Natural killer cell (primary cell): Measurements from ENCODE around the gene PRDM16. TPM values are rescaled to one million over a fixed set of nuclear protein-coding genes. Genes with fewer than 3 reads are reported as not detected.

Experiments
- ATAC-seq, 3 donors: fragments of 150-1000 bp in 2 of 3; fragments of 200-7000 bp in 1 of 3; cut with Tn5 transposase; 1 replicate in 1 of 3; 2 replicates in 2 of 3; pipeline ENCODE4 v1.10.0; 2021; ENCODE audit warnings: mild to moderate bottlenecking in 2 of 3, moderate library complexity in 2 of 3
- DNase-seq, 2 donors: peaks; one replicate each; pipeline versions ENCODE4 v3.0.0 to v3.0.0-alpha.2; 2013 to 2021; ENCODE audit warnings: mixed read lengths in 1 of 2
- H3K27ac ChIP-seq: one replicate; pipeline ENCODE4 v1.5.1; 2013; ENCODE audit warnings: mild to moderate bottlenecking, low read length
- H3K27me3 ChIP-seq: one replicate; pipeline ENCODE4 v1.6.1; 2013; ENCODE audit warnings: low read length; ENCODE audit not compliant: control insufficient read depth, insufficient read depth
- H3K36me3 ChIP-seq: one replicate; pipeline ENCODE4 v1.6.1; 2013; ENCODE audit warnings: low read length; ENCODE audit not compliant: control insufficient read depth, insufficient read depth
- H3K4me1 ChIP-seq: one replicate; pipeline ENCODE4 v1.6.1; 2013; ENCODE audit warnings: low read length; ENCODE audit not compliant: control insufficient read depth, insufficient read depth
- H3K4me3 ChIP-seq: one replicate; pipeline ENCODE4 v1.5.1; 2013; ENCODE audit warnings: low read length
- H3K9me3 ChIP-seq: one replicate; pipeline ENCODE4 v1.6.1; 2013; ENCODE audit warnings: low read length; ENCODE audit not compliant: control insufficient read depth, insufficient read depth
- H3K27ac Mint-ChIP-seq, 2 donors: one replicate each; pipeline ENCODE4 v1.8.0; 2022; ENCODE audit warnings: mild to moderate bottlenecking in 2 of 2, mixed read lengths in 2 of 2, moderate library complexity in 1 of 2
- H3K27me3 Mint-ChIP-seq, 2 donors: one replicate each; pipeline ENCODE4 v1.8.0; 2022; ENCODE audit warnings: low read depth in 2 of 2, mixed read lengths in 2 of 2
- H3K36me3 Mint-ChIP-seq: one replicate; pipeline ENCODE4 v1.8.0; 2022; ENCODE audit warnings: mixed read lengths
- H3K4me1 Mint-ChIP-seq, 2 donors: one replicate each; pipeline ENCODE4 v1.8.0; 2022; ENCODE audit warnings: mixed read lengths in 2 of 2
- H3K4me3 Mint-ChIP-seq: one replicate; pipeline ENCODE4 v1.8.0; 2022; ENCODE audit warnings: mild to moderate bottlenecking, moderate library complexity, mixed read lengths
- H3K9me3 Mint-ChIP-seq, 2 donors: one replicate each; pipeline ENCODE4 v1.8.0; 2022; ENCODE audit warnings: mixed read lengths in 2 of 2
- WGBS: methylation state at CpG from one replicate; pipeline ENCODE4 v1.1.7; 2013; ENCODE audit warnings: missing lambda C conversion rate; ENCODE audit not compliant: insufficient coverage; 5-methylcytosine and 5-hydroxymethylcytosine counted together
- intact Hi-C: fragments of 100-400 bp; cut with micrococcal nuclease; formaldehyde crosslinking; loops from one replicate; pipeline ENCODE4 v1.14.2; 2022
- total RNA-seq, 4 donors: library from RNA; stranded (reverse); fragments of 120-200 nt in 1 of 4; gene quantifications; one replicate each; pipeline versions ENCODE4 v1.2.3 to v1.2.4, GENCODE V29; 2013 to 2022
- TF ChIP-seq, protein P1 (sequence below): fragments of 200-600 bp; IDR thresholded peaks from one replicate; pipeline ENCODE4 v1.8.0; 2022; ENCODE audit warnings: antibody characterized with exemption

The PRDM16 gene
- total RNA-seq, 3 donors from 2014 or later (not counting 1 experiment from before 2014, with no cell fraction given) = 0.25 to 0.64 TPM; not detected in 1

DNA sequence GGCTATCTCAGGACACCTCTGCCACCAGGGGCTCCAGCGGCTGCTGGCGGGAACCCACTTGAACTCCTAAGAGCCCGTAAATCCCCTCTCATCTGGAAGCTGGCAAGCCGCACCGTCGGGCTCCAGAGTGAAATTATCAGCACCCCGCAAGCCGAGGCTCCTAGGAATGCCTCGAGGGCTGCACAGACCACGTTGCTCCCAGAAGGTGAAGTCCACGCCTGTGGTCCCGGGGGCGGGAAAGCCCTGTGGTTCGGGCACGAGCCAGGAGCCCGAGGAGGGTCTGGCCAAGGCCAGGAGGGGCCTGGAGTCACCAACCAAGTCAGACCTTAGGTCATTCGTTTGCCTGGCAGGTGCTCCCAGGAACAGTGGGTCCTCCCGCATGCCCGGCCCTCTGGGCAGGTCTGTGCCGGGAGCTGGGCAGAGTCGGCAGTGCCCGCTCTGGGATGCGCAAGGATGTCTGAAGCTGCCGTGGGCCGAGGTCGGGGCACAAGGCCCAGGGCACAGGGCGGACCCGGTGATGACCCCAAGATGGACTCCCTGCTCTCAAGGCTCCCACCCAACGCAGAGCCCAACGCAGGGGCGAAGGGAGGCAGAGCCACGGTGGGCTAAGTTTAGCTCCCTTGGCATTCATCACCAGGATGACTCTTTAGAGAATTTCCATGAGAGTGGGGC is 38.9 kb upstream of the PRDM16 start:
- DNase-seq (no peak), ATAC-seq (no peak)
- 91% methylated on average over 32 of the region's 32 CpGs for WGBS
- Histone ChIP-seq H3K27ac (no peak overlapping the region), H3K4me3 (no peak overlapping the region), H3K27me3 (no peaks in the 10 kb centered on the region), H3K9me3 (no peaks in the 10 kb centered on the region), H3K36me3 (no peaks in the 10 kb centered on the region), H3K4me1 (no peaks in the 10 kb centered on the region)
- H3K9me3 Mint-ChIP-seq = no peaks in the 10 kb centered on the region
- no peaks in the 10 kb centered on the region for H3K27me3 Mint-ChIP-seq
- intact Hi-C loops = no loop called here
- H3K36me3 Mint-ChIP-seq = no peaks in the 10 kb centered on the region
- no peaks in the 10 kb centered on the region for H3K4me1 Mint-ChIP-seq
- H3K27ac Mint-ChIP-seq = no peak overlapping the region
- no peak overlapping the region for H3K4me3 Mint-ChIP-seq
- TF ChIP-seq, protein P1, sequence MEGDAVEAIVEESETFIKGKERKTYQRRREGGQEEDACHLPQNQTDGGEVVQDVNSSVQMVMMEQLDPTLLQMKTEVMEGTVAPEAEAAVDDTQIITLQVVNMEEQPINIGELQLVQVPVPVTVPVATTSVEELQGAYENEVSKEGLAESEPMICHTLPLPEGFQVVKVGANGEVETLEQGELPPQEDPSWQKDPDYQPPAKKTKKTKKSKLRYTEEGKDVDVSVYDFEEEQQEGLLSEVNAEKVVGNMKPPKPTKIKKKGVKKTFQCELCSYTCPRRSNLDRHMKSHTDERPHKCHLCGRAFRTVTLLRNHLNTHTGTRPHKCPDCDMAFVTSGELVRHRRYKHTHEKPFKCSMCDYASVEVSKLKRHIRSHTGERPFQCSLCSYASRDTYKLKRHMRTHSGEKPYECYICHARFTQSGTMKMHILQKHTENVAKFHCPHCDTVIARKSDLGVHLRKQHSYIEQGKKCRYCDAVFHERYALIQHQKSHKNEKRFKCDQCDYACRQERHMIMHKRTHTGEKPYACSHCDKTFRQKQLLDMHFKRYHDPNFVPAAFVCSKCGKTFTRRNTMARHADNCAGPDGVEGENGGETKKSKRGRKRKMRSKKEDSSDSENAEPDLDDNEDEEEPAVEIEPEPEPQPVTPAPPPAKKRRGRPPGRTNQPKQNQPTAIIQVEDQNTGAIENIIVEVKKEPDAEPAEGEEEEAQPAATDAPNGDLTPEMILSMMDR = no peak

DNA sequence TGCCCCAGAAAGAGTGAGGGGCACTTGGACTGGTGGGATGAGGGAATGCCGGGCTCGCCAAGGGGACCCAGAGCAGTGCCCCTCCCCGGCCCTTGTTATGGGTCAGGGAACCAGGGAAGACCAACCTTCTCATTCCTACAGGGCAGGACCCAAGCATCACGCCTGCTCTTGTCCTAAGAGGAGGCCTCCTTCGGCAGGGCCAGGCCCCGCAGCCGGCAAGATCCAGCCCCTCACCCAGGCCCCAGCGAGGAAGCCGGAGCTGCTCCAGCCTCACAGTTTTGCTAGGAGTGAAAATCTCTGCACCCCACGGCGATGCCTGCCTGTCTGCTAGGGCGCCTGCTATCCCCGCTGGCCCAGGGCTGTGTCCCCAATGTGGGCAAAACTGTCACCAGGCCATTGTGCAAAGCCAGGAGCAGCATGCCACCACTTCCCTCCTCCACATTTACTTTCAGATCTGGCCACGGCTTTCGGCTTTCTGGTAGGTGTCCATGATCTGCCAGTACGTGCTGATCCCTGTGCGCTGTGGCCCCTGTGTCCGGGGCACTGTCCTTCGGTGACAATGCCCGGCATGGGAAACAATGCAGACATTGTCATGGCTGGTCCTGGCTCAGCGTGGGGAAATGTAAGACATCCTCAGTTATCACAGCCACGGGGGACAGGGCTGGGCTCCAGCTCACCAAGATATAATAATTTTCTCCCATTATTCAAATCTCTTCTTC is 38.2 kb upstream of the PRDM16 start:
- Mint-ChIP-seq H3K4me1 (no peaks in the 10 kb centered on the region), H3K4me3 (no peak overlapping the region), H3K27me3 (no peaks in the 10 kb centered on the region), H3K36me3 (no peaks in the 10 kb centered on the region), H3K27ac (no peak overlapping the region), H3K9me3 (no peaks in the 10 kb centered on the region)
- Histone ChIP-seq H3K27me3 (no peaks in the 10 kb centered on the region), H3K9me3 (no peaks in the 10 kb centered on the region), H3K27ac (no peak overlapping the region), H3K36me3 (no peaks in the 10 kb centered on the region), H3K4me3 (no peak overlapping the region), H3K4me1 (no peaks in the 10 kb centered on the region)
- WGBS = 88% methylated on average over 22 of the region's 22 CpGs
- ATAC-seq = no peak
- DNase-seq = no peak
- intact Hi-C loops = no loop called here
- TF ChIP-seq, protein P1 = no peak

DNA sequence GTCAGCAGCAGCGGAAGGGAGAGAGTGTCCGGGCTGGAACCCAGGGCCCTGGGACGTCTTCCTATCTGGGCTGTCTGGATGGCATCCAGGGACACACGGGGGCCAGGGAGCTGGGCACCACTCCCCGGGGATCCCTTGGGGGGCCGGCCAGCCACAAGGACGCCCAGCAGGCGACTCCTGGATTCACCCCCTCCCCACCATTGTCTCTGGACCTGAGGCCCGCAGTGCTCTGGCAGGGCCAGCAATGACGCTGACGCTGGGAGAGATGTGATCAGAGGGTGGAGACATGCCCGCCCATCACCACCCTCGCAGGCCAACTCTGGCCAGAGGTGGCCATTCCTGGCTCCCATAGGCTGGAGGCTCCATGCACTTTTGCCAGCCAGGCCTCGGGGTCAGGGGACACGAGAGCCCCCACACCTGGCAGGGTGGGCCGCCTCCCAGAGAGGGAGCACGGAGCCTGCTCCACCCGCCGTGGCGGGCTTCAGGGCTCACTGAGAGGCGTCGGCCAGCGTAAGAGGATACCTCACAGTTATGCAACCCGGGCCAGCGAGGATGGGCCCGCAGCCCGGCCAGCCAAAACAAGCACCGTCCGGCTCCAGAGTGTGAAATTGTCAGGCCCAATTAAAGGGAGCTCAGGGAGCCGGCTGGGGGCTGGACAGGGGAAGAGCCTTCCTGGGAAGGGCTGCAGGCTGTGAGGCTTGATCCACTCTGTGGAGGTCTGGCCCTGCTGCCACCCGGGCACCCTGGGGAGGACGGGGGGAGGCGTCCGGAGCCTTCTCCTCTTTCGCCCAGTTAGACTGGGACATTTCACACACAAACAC is 37.4 kb upstream of the PRDM16 start:
- Histone ChIP-seq H3K9me3 (no peaks in the 10 kb centered on the region), H3K27me3 (no peaks in the 10 kb centered on the region), H3K4me3 (no peak overlapping the region), H3K27ac (no peak overlapping the region), H3K36me3 (no peaks in the 10 kb centered on the region), H3K4me1 (no peaks in the 10 kb centered on the region)
- DNase-seq = no peak
- H3K27ac Mint-ChIP-seq = no peak overlapping the region
- ATAC-seq = no peak
- H3K36me3 Mint-ChIP-seq = no peaks in the 10 kb centered on the region
- TF ChIP-seq, protein P1 = no peak
- no peak overlapping the region for H3K4me3 Mint-ChIP-seq
- H3K9me3 Mint-ChIP-seq = no peaks in the 10 kb centered on the region
- H3K27me3 Mint-ChIP-seq = no peaks in the 10 kb centered on the region
- no peaks in the 10 kb centered on the region for H3K4me1 Mint-ChIP-seq
- 89% methylated on average over 35 of the region's 35 CpGs for WGBS
- intact Hi-C loops = no loop called here
